ENCODE measurements around the gene HMGXB4. TPM values are rescaled to one million over a fixed set of nuclear protein-coding genes. Genes with fewer than 3 reads are reported as not detected.

HMGXB4 gene
- total and polyA plus RNA-seq, 2 experiments from 2014 or later, result 34.7 to 64.9 TPM

DNA sequence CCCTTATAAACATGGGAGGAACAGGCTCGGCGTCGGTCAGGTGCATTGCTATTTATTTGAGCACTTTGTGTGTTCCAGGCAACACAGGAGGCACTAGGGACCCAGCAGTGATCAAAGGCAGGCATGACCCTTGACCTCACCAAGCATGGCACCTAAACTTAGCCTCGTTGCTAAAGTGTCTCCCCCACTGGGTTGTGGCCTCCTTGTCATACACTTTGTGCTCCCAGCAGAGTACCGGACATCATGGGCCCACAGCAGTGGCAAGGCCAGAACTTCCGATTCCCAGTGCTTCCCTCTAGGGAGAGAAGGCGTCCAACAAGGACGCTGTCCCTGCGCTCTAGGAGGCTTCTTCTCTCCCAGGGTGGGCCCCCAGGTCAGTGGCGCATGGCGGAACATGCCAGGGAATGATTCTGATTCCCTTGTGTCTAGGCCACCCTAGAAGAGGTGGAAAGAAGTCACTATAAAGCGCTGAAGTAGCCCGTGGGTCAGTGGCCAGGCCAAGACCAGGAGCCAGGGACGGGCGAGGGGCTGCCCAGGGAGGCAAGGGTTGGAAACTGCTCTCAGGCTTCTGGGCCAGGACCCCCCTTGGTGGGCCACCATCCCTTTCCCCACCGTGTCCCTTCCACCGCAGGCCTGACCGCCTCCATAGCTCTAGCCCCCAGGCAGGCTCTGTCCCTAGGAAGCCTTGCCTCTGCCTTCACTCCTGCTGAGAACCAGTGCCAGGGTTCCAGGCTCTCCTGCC, 62.1 kb downstream of the HMGXB4 start:
- Histone ChIP-seq H3K27me3 (ENCODE audit: insufficient read depth) (no peaks in the 10 kb centered on the region), H3K4me1 (ENCODE audit: insufficient read depth) (peaks cover 2% of the 10 kb centered on the region; the same call in 1 of the 2 replicates), H4K20me1 (replicated peaks; ENCODE audit: insufficient read depth) (no peaks in the 10 kb centered on the region; the same call in none of the 2 replicates), H3K36me3 (ENCODE audit: insufficient read depth) (no peaks in the 10 kb centered on the region), H3K4me2 (no peak overlapping the region), H3K4me3 (no peak overlapping the region), H3K9me2 (ENCODE audit: insufficient read depth) (no peaks in the 10 kb centered on the region), H3F3A (replicated peaks; ENCODE audit: low read depth) (no peaks in the 10 kb centered on the region), H2AFZ (no peak overlapping the region), H3K79me2 (replicated peaks; ENCODE audit: insufficient read depth) (no peaks in the 10 kb centered on the region), H3K27ac (ENCODE audit: low read depth) (no peak overlapping the region)
- TF ChIP-seq POLR2AphosphoS5 (IDR thresholded peaks at IDR 0.05; ENCODE audit: low read depth) (no peak), NANOG (IDR thresholded peaks at IDR 0.05; ENCODE audit: borderline replicate concordance) (no peak), ZNF114 (CRISPR knock-in tag; IDR thresholded peaks at IDR 0.05) (no peak), STAT1 (IDR thresholded peaks at IDR 0.05; ENCODE audit: unreplicated experiment) (no peak), CREB1 (CRISPR knock-in tag; IDR thresholded peaks at IDR 0.05; ENCODE audit: low read depth) (no peak), ZNF331 (CRISPR knock-in tag; IDR thresholded peaks at IDR 0.05; ENCODE audit: low read depth) (no peak), ZNF462 (CRISPR knock-in tag; IDR thresholded peaks at IDR 0.05) (no peak), JUNB (IDR thresholded peaks at IDR 0.05; ENCODE audit: unreplicated experiment) (no peak), EZH2 (IDR thresholded peaks at IDR 0.05; ENCODE audit: low read depth, unreplicated experiment) (no peak), CTCF (conservative IDR thresholded peaks at IDR 0.05; ENCODE audit: low read depth in 2 of 2) (no peak), EZH2phosphoT487 (IDR thresholded peaks at IDR 0.05; ENCODE audit: unreplicated experiment) (no peak)
- TF ChIP-seq, protein P1, sequence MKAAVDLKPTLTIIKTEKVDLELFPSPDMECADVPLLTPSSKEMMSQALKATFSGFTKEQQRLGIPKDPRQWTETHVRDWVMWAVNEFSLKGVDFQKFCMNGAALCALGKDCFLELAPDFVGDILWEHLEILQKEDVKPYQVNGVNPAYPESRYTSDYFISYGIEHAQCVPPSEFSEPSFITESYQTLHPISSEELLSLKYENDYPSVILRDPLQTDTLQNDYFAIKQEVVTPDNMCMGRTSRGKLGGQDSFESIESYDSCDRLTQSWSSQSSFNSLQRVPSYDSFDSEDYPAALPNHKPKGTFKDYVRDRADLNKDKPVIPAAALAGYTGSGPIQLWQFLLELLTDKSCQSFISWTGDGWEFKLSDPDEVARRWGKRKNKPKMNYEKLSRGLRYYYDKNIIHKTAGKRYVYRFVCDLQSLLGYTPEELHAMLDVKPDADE (IDR thresholded peaks at IDR 0.05), result no peak
- TF ChIP-seq, protein P2, sequence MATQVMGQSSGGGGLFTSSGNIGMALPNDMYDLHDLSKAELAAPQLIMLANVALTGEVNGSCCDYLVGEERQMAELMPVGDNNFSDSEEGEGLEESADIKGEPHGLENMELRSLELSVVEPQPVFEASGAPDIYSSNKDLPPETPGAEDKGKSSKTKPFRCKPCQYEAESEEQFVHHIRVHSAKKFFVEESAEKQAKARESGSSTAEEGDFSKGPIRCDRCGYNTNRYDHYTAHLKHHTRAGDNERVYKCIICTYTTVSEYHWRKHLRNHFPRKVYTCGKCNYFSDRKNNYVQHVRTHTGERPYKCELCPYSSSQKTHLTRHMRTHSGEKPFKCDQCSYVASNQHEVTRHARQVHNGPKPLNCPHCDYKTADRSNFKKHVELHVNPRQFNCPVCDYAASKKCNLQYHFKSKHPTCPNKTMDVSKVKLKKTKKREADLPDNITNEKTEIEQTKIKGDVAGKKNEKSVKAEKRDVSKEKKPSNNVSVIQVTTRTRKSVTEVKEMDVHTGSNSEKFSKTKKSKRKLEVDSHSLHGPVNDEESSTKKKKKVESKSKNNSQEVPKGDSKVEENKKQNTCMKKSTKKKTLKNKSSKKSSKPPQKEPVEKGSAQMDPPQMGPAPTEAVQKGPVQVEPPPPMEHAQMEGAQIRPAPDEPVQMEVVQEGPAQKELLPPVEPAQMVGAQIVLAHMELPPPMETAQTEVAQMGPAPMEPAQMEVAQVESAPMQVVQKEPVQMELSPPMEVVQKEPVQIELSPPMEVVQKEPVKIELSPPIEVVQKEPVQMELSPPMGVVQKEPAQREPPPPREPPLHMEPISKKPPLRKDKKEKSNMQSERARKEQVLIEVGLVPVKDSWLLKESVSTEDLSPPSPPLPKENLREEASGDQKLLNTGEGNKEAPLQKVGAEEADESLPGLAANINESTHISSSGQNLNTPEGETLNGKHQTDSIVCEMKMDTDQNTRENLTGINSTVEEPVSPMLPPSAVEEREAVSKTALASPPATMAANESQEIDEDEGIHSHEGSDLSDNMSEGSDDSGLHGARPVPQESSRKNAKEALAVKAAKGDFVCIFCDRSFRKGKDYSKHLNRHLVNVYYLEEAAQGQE (IDR thresholded peaks at IDR 0.05; ENCODE audit: unreplicated experiment), result no peak
- no peak for ATAC-seq
- H3K4me1 Mint-ChIP-seq, result peaks cover 5% of the 10 kb centered on the region
- no peak overlapping the region for H3K4me3 Mint-ChIP-seq
- H3K9me3 Mint-ChIP-seq, result no peaks in the 10 kb centered on the region
- H3K27ac Mint-ChIP-seq, result no peak overlapping the region
- DNase-seq (ENCODE audit: low spot score), result no peak
- peaks cover 9% of the 10 kb centered on the region for H3K27me3 Mint-ChIP-seq (ENCODE audit: insufficient read depth, low read depth, poor library complexity)
- H3K36me3 Mint-ChIP-seq (ENCODE audit: low read depth), result peaks cover 8% of the 10 kb centered on the region; the same call in 2 of the 3 replicates
